ENCODE data around the gene CTNNA3. TPM values are rescaled to one million over a fixed set of nuclear protein-coding genes. Genes with fewer than 3 reads are reported as not detected.

The CTNNA3 gene
- total RNA-seq, 1 experiment from 2014 or later = 0.20 TPM

DNA sequence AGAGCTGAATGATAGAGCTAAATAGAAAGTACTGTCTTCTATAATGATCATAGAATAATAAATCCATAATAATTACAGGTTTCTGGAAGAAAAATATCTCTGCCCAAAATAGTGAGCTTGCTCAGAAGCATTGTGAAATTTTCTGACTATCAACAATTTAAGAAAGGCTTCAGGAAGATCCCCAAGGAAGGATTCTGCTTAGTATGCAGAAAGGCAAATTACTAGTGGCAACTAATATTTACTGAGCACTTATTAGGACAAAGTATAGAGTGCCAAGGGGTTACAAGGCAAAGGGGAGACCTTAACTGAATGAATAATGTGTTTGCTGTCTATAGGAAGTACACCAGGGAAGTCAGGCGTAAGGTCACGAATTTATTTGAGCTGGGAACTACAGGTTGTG lies 928.3 kb downstream of the CTNNA3 start:
- BruUV-seq (replicated peaks) = no TSS peak
- no peak for DNase-seq

DNA sequence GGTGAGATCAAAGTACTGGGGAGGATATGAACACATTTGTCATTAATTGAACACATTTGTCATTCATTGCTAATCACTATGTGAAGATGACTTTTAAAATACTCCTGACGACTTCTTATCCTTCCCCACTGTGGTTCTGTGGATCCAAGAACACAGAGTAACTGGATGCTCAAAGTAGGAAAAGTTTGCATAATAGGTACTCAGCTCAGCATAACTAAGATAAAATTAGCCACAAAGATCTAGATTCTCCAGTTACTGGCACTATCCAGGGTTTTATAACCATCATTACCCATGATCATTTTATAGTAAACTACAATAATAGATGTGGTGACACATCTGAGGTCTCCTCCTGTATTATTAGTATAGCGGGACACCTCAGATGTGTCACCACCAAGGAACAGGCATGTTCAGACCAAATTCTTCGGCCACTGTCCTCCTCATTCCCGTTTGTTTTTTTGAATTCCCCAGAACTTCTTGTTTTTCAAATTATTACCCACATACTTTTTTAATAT lies 933.7 kb downstream of the CTNNA3 start:
- CTCF ChIA-PET = no interaction called here
- no TSS peak for BruUV-seq (replicated peaks)

More for the DNA sequence above, 928.3 kb downstream of the CTNNA3 start:
- ChIA-PET POLR2A (no interaction called here), CTCF (no interaction called here)
- no peaks in the 10 kb centered on the region for H3K4me1 ChIP-seq
- Mint-ChIP-seq H3K4me1 (ENCODE audit: low read depth, unreplicated experiment) (no peaks in the 10 kb centered on the region), H3K27ac (ENCODE audit: unreplicated experiment) (no peak overlapping the region), H3K4me3 (ENCODE audit: unreplicated experiment) (no peak overlapping the region), H3K36me3 (ENCODE audit: insufficient read depth, unreplicated experiment) (no peaks in the 10 kb centered on the region), H3K9me3 (ENCODE audit: unreplicated experiment) (no peaks in the 10 kb centered on the region), H3K27me3 (ENCODE audit: insufficient read depth, unreplicated experiment) (peaks cover 6% of the 10 kb centered on the region)
- intact Hi-C loops (cut with micrococcal nuclease; ENCODE audit: unreplicated experiment) = no loop called here
- H3K9me3 ChIP-seq = no peaks in the 10 kb centered on the region
- H3K4me3 ChIP-seq (ENCODE audit: low read depth, low read length) = no peak overlapping the region
- no peaks in the 10 kb centered on the region for H3K36me3 ChIP-seq (ENCODE audit: control insufficient read depth, insufficient read depth, low read length)
- H3K27me3 ChIP-seq (replicated peaks; ENCODE audit: control insufficient read depth, insufficient read depth, low read length) = no peaks in the 10 kb centered on the region
- TF ChIP-seq, protein P1, sequence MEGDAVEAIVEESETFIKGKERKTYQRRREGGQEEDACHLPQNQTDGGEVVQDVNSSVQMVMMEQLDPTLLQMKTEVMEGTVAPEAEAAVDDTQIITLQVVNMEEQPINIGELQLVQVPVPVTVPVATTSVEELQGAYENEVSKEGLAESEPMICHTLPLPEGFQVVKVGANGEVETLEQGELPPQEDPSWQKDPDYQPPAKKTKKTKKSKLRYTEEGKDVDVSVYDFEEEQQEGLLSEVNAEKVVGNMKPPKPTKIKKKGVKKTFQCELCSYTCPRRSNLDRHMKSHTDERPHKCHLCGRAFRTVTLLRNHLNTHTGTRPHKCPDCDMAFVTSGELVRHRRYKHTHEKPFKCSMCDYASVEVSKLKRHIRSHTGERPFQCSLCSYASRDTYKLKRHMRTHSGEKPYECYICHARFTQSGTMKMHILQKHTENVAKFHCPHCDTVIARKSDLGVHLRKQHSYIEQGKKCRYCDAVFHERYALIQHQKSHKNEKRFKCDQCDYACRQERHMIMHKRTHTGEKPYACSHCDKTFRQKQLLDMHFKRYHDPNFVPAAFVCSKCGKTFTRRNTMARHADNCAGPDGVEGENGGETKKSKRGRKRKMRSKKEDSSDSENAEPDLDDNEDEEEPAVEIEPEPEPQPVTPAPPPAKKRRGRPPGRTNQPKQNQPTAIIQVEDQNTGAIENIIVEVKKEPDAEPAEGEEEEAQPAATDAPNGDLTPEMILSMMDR (IDR thresholded peaks at IDR 0.05; ENCODE audit: insufficient read depth in 1 of 2, low read depth in 1 of 2, low read length in 1 of 2, severe bottlenecking in 1 of 2, unreplicated experiment in 1 of 2) = no peak

GRCh38 chr10:66760941-66761340 lies 935.1 kb downstream of the CTNNA3 start:
- TF ChIP-seq, protein P1 (IDR thresholded peaks at IDR 0.05; ENCODE audit: insufficient read depth in 1 of 2, low read depth in 1 of 2, low read length in 1 of 2, severe bottlenecking in 1 of 2, unreplicated experiment in 1 of 2) = no peak
- no peak overlapping the region for H3K4me3 Mint-ChIP-seq (ENCODE audit: unreplicated experiment)
- no peaks in the 10 kb centered on the region for H3K27me3 ChIP-seq (replicated peaks; ENCODE audit: control insufficient read depth, insufficient read depth, low read length)
- H3K4me1 ChIP-seq = no peaks in the 10 kb centered on the region
- no peaks in the 10 kb centered on the region for H3K36me3 Mint-ChIP-seq (ENCODE audit: insufficient read depth, unreplicated experiment)
- ChIA-PET POLR2A (no interaction called here), CTCF (no interaction called here)
- no peak for DNase-seq
- peaks cover 5% of the 10 kb centered on the region for H3K27me3 Mint-ChIP-seq (ENCODE audit: insufficient read depth, unreplicated experiment)
- no peaks in the 10 kb centered on the region for H3K4me1 Mint-ChIP-seq (ENCODE audit: low read depth, unreplicated experiment)
- no peaks in the 10 kb centered on the region for H3K9me3 Mint-ChIP-seq (ENCODE audit: unreplicated experiment)
- no peak overlapping the region for H3K27ac Mint-ChIP-seq (ENCODE audit: unreplicated experiment)
- intact Hi-C loops (cut with micrococcal nuclease; ENCODE audit: unreplicated experiment) = no loop called here
- H3K4me3 ChIP-seq (ENCODE audit: low read depth, low read length) = no peak overlapping the region
- no peaks in the 10 kb centered on the region for H3K9me3 ChIP-seq
- H3K36me3 ChIP-seq (ENCODE audit: control insufficient read depth, insufficient read depth, low read length) = no peaks in the 10 kb centered on the region
- no TSS peak for BruUV-seq (replicated peaks)

More for the DNA sequence above, 933.7 kb downstream of the CTNNA3 start:
- Mint-ChIP-seq H3K27me3 (ENCODE audit: insufficient read depth, unreplicated experiment) (peaks cover 2% of the 10 kb centered on the region), H3K36me3 (ENCODE audit: insufficient read depth, unreplicated experiment) (no peaks in the 10 kb centered on the region), H3K9me3 (ENCODE audit: unreplicated experiment) (no peaks in the 10 kb centered on the region), H3K4me1 (ENCODE audit: low read depth, unreplicated experiment) (no peaks in the 10 kb centered on the region), H3K27ac (ENCODE audit: unreplicated experiment) (no peak overlapping the region), H3K4me3 (ENCODE audit: unreplicated experiment) (no peak overlapping the region)
- intact Hi-C loops (cut with micrococcal nuclease; ENCODE audit: unreplicated experiment) = no loop called here
- DNase-seq = no peak
- no peaks in the 10 kb centered on the region for H3K36me3 ChIP-seq (ENCODE audit: control insufficient read depth, insufficient read depth, low read length)
- no peaks in the 10 kb centered on the region for H3K9me3 ChIP-seq
- TF ChIP-seq, protein P1 (IDR thresholded peaks at IDR 0.05; ENCODE audit: insufficient read depth in 1 of 2, low read depth in 1 of 2, low read length in 1 of 2, severe bottlenecking in 1 of 2, unreplicated experiment in 1 of 2) = no peak
- H3K4me1 ChIP-seq = no peaks in the 10 kb centered on the region
- POLR2A ChIA-PET = no interaction called here
- H3K27me3 ChIP-seq (replicated peaks; ENCODE audit: control insufficient read depth, insufficient read depth, low read length) = no peaks in the 10 kb centered on the region
- H3K4me3 ChIP-seq (ENCODE audit: low read depth, low read length) = no peak overlapping the region

Measured in Caco-2 (cell line).